NCI-H460 (cell line): ENCODE data around the gene GCA. TPM values are rescaled to one million over a fixed set of nuclear protein-coding genes. Genes with fewer than 3 reads are reported as not detected.

Source experiments
- DNase-seq: peaks from one replicate; pipeline ENCODE4 v3.0.0-alpha.2; 2016; ENCODE audit warnings: low read depth; ENCODE audit errors: extremely low read depth
- total RNA-seq: library from RNA; depleted of rRNA; stranded (reverse); fragments of >200 nt; shearing (Covaris generic); gene quantifications from 2 replicates; pipeline ENCODE4 v1.2.3, GENCODE V29; 2014

GCA gene
- total RNA-seq, 1 experiment from 2014 or later = 8.3 TPM

GRCh38 chr2:162327134-162327769 lies 16.7 kb upstream of the GCA start:
- no peak for DNase-seq

GRCh38 chr2:162327806-162328205 lies 16.1 kb upstream of the GCA start:
- no peak for DNase-seq

GRCh38 chr2:162328424-162329157 lies 15.3 kb upstream of the GCA start:
- DNase-seq = no peak

- DNase-seq = no peak
Measured at GRCh38 chr2:162330881-162331280, 13.1 kb upstream of the GCA start.

- DNase-seq = peak; percentile 43
Measured at GRCh38 chr2:162333968-162334367, 10.0 kb upstream of the GCA start.

- no peak for DNase-seq
Measured at GRCh38 chr2:162337868-162338267, 6.1 kb upstream of the GCA start.

- no peak for DNase-seq
Measured at GRCh38 chr2:162340822-162341221, 3.1 kb upstream of the GCA start.

GRCh38 chr2:162342321-162342720 lies 1.6 kb upstream of the GCA start:
- DNase-seq = no peak

- no peak for DNase-seq
Measured at GRCh38 chr2:162342841-162343240, 1.1 kb upstream of the GCA start.

GRCh38 chr2:162343492-162343823 lies 474 bp upstream of the GCA start:
- DNase-seq = no peak

- no peak for DNase-seq
Measured at GRCh38 chr2:162344617-162344950, 652 bp downstream of the GCA start.

GRCh38 chr2:162365392-162365791 lies 21.5 kb downstream of the GCA start:
- DNase-seq = no peak

- no peak for DNase-seq
Measured at GRCh38 chr2:162368494-162368893, 24.6 kb downstream of the GCA start.

GRCh38 chr2:162369551-162369950 lies 25.6 kb downstream of the GCA start:
- DNase-seq = no peak

- no peak for DNase-seq
Measured at GRCh38 chr2:162370931-162371330, 27.0 kb downstream of the GCA start.

- no peak for DNase-seq
Measured at GRCh38 chr2:162372818-162373217, 28.9 kb downstream of the GCA start.

- DNase-seq = no peak
Measured at GRCh38 chr2:162379719-162380580, 36.0 kb downstream of the GCA start.

GRCh38 chr2:162381851-162382250 lies 37.9 kb downstream of the GCA start:
- DNase-seq = no peak

- no peak for DNase-seq
Measured at GRCh38 chr2:162382278-162382677, 38.3 kb downstream of the GCA start.

GRCh38 chr2:162385536-162385935 lies 41.6 kb downstream of the GCA start:
- DNase-seq = no peak

GRCh38 chr2:162390801-162391200 lies 46.9 kb downstream of the GCA start:
- no peak for DNase-seq

- no peak for DNase-seq
Measured at GRCh38 chr2:162400336-162400735, 56.4 kb downstream of the GCA start.
